Hepatocyte (in vitro differentiated cells): ENCODE results near the gene PRKAG2.

ENCODE experiments used
- EZH2 ChIP-seq: fragments of 200-600 bp; sonication (generic); IDR thresholded peaks from 2 replicates; pipeline ENCODE4 v1.6.1; 2016; ENCODE audit warnings: antibody characterized with exemption, mild to moderate bottlenecking, borderline replicate concordance
- EZH2phosphoT487 ChIP-seq: fragments of 200-600 bp; sonication (generic); IDR thresholded peaks from one replicate; pipeline ENCODE4 v1.6.1; 2018; ENCODE audit warnings: antibody characterized with exemption, mild to moderate bottlenecking, low read depth, moderate library complexity; ENCODE audit not compliant: unreplicated experiment, severe bottlenecking
- TF ChIP-seq, protein P1 (sequence below): fragments of 200-600 bp; sonication (generic); IDR thresholded peaks from 2 replicates; pipeline ENCODE4 v1.5.1; 2016; ENCODE audit warnings: antibody characterized with exemption, mild to moderate bottlenecking; ENCODE audit not compliant: poor library complexity

DNA sequence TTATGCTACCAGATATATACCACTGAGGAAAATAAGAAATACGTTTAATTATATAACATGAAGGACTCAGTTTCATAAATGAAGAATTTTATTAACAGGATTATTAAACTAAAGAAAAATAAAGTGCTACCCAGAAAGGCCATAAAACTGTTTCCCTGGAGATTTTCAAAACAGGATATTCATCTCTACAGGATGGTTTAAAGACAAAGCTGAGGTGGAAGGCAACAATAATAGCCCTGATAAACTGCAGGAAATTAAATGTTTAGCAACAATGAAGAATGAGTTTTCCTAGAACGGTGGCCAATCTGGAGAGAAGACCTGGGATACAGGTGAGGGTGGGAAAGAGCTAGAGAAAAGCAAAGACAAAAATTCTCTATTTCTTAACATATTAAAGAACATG, 369.1 kb downstream of the PRKAG2 start:
- TF ChIP-seq, protein P1, sequence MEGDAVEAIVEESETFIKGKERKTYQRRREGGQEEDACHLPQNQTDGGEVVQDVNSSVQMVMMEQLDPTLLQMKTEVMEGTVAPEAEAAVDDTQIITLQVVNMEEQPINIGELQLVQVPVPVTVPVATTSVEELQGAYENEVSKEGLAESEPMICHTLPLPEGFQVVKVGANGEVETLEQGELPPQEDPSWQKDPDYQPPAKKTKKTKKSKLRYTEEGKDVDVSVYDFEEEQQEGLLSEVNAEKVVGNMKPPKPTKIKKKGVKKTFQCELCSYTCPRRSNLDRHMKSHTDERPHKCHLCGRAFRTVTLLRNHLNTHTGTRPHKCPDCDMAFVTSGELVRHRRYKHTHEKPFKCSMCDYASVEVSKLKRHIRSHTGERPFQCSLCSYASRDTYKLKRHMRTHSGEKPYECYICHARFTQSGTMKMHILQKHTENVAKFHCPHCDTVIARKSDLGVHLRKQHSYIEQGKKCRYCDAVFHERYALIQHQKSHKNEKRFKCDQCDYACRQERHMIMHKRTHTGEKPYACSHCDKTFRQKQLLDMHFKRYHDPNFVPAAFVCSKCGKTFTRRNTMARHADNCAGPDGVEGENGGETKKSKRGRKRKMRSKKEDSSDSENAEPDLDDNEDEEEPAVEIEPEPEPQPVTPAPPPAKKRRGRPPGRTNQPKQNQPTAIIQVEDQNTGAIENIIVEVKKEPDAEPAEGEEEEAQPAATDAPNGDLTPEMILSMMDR = no peak
- no peak for TF ChIP-seq EZH2
- no peak for TF ChIP-seq EZH2phosphoT487
